NCI-H1417 (cell line): ENCODE results near the gene FARP2.

ENCODE experiments used
- DNase-seq, 3 experiments: peaks; one replicate each; lab custom pipeline; 2025; lab: John Stamatoyannopoulos, UW

Gene FARP2

GRCh38 chr2:241459520-241459919 lies 103.4 kb downstream of the FARP2 start:
- no peak for DNase-seq

DNA sequence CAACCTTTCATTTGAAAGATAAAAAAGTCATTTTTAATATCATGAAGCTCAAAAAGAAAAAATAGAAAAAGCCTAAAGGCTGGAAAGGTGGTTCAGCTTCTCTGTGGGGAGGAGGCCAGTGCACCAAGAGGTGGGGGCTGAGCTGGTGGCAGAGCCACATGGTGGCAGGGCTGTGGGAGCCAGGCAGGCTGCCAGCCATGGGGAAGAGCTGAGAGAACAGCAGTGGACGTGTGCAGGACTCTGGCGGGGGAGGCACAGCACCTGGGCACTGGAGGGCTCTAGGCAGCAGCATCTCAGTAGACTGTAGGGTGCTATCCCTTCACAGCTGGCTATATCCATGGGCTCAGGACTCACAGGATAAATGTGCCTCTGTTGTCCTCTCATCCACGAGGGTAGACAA lies 104.5 kb downstream of the FARP2 start:
- no peak for DNase-seq

GRCh38 chr2:241461693-241462677 lies 105.9 kb downstream of the FARP2 start:
- DNase-seq = no peak

- DNase-seq = no peak
These were observed 107.4 kb downstream of the FARP2 start for GRCh38 chr2:241463276-241464135.

DNA sequence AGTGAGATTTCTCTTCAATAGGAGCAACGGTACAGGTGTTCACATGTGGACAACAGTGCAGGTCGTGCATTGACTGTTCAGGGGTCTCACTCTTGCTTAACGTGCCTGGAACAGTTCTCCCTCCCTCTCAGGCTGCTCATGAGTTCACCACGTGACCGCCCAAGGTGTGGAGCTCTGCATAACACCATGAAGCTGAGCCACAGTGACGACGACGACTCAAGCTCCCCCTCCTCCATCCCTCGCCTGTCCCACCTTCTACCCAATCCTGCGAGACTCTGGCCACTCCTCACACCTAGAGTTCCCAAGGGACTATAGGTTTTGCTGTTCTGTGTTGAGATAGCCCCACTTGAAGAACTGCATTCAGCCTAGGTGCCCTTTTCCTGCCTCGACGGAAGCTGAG lies 109.5 kb downstream of the FARP2 start:
- no peak for DNase-seq

DNA sequence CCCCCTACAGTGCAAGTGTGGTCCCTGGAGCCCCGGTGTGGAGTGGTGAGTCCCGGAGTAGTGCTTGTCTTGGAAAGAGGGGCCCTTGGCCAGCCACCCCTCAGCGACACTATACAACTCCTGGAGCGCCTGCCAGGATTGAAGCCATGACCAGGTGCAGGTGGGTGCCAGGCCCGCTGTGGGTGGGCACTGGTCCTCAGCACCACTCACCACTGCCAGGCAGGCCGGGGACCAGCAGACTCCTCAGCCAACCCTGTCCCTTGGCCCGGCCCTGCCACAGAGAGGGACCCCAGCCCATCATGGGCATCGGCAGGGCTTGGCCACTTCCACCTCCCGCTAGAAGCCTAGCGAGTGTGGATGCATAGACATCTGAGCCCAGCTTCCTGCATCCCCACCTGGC lies 110.1 kb downstream of the FARP2 start:
- DNase-seq = no peak

- DNase-seq = peak in 1 of 3 experiments; percentile 12
These were observed 111.8 kb downstream of the FARP2 start for GRCh38 chr2:241467777-241468475.

GRCh38 chr2:241468476-241468781 lies 112.3 kb downstream of the FARP2 start:
- DNase-seq = no peak

DNA sequence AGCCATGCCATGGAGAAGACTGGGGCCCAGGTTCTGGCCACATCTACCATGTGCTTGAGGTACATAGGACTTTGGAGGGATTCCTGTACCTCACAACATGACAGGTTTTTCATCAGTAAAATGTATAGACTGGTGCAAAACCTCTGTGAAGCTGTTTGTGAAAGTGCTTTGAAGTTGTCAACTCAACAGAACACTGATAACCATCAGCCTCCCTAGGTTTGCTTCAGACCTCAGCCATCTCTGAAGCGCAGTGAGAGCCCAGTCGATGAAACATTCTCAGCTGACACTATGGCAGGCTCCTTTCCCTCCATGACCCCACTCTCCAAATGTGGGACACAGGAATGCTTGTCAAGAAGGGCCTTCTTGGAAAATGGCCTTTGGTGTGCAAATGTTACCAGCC lies 113.7 kb downstream of the FARP2 start:
- no peak for DNase-seq

DNA sequence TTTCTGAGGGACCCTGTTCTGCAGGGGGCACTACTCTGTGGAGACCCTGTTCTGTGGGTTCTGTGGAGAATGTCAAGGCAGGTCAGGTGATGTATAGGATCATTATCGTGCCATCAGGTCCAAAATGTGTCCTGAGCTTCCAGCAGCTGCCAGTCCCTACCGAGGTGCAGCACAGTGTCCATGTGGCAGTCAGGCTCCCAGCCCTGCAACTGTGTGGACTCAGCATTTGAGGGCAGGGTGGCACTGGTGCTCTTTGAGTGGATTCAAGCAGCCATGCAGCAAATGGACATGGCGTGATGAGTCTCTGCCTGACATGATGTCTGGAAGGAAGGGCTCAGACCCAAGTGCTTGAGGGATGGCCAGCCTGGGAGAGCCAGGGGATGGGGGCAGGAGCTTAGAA lies 117.3 kb downstream of the FARP2 start:
- no peak for DNase-seq

- no peak for DNase-seq
These were observed 119.2 kb downstream of the FARP2 start for GRCh38 chr2:241475267-241475666.

DNA sequence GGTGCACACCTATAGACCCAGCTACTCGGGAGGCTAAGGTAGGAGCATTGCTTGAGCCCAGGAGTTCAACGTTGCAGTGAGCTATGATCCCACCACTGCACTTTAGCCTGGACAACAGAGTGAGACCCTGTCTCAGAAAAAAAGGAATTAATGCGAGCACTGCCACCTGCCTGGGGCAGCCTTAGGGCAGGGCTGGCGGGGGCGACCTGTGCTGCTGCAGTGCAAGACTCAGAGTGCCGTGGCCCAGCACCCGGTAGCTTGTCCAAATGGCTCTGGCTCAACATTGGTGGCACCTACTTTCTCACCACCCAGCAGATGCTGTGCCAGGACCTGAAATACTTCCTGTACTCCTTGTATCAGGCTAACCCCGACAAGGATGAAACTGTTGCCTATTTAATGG lies 122.1 kb downstream of the FARP2 start:
- no peak for DNase-seq

DNA sequence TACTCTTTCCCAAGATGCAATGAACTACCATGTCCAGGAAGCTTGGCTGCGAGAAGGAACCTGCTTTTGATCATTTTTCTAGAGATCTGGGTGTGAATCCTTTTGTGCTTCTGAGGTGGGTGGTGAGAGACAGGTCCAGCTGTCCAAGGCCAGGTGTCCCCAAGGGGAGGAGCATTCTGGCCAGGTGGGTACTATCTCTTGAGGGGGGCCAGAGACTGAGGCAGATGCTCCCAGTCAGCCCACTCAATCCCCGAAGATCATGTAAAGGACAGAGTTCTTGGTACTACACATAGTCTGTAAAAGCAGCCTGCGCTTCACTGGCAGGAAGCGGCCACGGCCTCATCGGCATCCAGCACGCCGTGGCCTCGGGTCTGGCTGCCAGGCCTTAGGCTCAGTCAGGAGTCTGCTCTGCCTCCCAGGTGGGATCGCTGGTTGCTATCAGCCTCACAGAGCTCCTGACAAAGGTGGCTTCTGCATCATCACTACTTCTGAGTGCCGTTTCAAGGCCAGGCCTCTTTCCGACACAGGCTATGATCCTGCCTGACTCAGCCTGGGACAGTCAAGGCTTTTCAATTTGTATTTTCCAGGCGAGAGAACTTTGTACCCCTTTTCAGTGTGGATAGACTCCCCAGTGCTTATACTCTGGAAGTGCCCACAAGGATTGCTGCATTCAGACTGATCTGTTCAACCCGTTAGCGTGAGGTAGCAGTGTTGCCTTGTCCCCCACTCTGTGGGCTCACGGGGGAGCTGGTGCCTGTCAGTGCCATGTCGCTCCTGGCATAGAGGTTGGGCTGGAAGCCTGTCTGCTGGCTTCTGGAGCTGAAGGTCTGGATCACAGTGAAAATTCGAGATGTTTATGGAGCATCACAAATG lies 123.2 kb downstream of the FARP2 start:
- no peak for DNase-seq

- no peak for DNase-seq
These were observed 125.6 kb downstream of the FARP2 start for GRCh38 chr2:241481687-241482086.

DNA sequence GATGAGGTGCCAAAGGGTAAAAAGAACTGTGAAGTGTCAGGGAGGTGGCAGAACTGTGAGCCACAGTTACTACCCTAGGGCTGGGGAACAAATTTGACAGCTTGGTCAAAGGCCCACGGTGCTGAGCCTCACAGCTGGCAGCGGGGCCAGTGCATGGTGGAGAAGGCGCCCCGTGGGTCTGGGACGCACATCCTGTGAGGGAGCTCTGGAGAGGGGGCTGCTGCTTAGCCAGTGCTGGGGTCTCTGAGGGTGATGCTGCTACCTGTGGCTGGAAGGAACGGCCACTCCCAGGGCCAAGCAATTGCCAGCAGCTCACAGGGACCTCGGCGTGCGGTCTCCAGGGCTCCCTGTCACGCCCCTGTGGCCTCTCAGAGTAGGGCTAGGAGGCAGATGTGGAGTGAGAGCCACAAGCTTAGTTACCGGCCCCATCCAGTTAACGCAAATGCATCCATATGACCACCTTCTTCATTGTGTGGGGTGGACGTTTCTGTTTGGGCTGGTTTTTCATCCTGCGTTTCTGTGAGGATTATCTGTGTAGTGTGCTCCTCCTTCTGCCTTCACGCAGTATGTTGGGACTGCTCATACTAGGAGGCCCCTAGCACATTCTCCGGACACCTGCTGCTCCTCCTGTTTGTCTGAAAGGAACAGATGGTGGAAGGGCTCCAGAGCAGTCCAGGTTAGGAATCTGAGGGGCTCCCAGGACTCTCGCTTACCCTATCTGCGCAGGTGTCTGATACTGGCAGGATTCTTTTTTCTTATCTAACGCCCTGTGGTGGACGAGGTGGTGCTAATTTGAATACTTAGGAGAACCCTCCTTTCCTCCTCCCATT lies 126.3 kb downstream of the FARP2 start:
- no peak for DNase-seq

DNA sequence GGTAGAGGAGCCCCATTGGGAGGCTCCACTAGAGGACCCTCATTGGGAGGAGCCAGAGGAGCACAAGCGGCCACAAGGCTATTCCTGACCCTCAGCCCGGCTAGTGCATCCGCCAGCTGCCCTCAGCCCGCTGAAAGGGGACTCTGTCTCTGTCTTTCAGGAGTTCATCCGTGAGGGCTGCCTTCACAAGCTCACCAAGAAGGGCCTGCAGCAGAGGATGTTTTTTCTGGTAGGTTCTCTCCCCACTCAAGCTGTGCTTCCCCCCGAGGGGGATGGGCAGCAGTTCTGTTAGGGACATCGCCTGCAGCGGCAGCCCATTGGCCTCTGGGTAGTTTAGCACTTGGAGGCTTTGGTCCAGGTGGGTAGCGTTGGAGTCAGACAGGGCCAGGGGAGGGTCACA lies 127.2 kb downstream of the FARP2 start:
- DNase-seq = no peak

DNA sequence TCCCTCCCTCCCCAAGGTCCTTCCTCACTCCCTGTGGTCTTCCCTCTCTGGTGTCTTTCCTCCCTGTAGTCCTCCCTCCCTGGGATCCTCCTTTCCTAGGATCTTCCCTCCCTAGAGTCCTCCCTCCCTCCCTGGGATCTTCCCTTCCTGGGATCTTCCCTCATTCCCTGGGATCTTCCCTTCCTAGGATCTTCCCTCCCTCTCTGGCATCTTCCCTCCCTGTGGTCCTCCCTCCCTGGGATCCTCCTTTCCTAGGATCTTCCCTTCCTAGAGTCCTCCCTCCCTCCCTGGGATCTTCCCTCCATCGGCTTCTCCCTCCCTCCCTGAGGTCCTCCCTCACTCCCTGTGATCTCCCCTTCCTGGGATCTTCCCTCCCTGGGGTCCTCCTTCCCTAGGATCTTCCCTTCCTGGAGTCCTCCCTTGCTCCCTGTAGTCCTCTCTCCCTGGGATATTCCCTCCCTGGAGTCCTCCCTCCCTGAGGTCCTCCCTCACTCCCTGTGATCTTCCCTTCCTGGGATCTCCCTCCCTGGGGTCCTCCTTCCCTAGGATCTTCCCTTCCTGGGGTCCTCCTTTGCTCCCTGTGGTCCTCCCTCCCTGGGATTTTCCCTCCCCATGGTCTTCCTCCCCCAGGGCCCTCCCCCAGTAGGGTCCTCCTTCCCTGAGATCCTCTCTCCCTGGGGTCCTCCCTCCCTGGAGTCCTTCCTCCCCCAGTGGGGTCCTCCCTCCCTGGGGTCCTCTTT lies 129.3 kb downstream of the FARP2 start:
- no peak for DNase-seq

GRCh38 chr2:241489088-241489487 lies 133.0 kb downstream of the FARP2 start:
- no peak for DNase-seq

DNA sequence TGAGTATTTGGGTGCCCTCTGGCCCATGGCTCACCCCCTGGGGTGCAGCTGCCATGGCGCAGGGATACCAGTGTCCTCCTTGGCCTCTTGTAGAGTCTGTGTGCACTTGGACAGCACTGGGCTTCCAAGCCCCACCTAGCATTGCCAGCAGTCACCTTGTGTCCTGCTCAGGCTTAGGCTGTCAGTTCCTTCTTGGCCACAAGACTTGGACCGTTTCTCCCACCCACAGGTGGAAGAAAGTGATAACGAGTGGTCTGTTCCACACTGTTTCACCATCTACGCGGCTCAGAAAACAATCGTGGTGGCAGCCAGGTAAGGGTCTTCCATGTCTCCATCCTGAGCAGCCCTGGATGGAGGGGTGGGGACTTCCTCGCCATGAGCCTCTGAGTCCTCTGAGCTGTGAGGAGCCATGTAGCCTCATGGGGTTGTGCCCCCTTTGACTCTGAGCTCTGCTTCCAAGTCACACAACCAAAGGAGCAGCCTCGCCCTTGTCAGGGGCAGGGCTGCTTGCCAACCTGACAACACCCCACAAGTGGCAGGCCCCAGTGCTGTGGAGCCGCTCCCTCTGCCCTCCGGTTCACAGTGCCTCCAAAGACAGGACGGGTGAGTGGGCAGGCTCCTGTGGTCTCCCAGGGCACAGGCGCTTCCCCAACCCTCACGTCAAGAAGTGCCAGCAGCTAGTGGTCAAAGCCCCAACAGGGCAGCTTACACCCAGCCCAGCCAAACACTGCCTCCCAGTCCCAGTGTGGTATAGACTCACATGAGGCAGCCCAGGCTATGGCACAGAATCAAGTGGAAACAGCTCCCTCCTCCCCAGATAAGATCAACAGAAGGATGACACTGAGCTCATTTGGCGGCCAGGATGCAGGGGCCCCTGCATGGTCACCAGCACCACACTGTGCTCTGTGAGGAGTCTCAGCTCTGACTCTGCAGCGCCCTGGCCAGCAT lies 133.9 kb downstream of the FARP2 start:
- DNase-seq = no peak
